WTC11 (cell line): ENCODE measurements around the gene SPTAN1. TPM values are rescaled to one million over a fixed set of nuclear protein-coding genes. Genes with fewer than 3 reads are reported as not detected.
A peak's percentile ranks its signal among the peaks of the same experiment; 100 is the strongest.

Experiments
- ATAC-seq: fragments of 200-7000 bp; cut with Tn5 transposase; 2 replicates; pipeline ENCODE4 v1.10.0; 2021; ENCODE audit warnings: mild to moderate bottlenecking, moderate library complexity
- CTCF ChIA-PET: fragments of 300-600 bp; sonication (Branson Sonifier 250); formaldehyde crosslinking; loops from one replicate; lab custom pipeline; 2021; ENCODE audit warnings: antibody characterized with exemption; lab: Charles Lee
- POLR2A ChIA-PET: fragments of 350-600 bp; sonication (Branson Sonifier 250); formaldehyde crosslinking; loops from one replicate; lab custom pipeline; 2021; ENCODE audit warnings: antibody characterized with exemption; lab: Charles Lee
- DNase-seq: peaks from one replicate; pipeline ENCODE4 v3.0.0; 2021; ENCODE audit warnings: low spot score
- H3K27ac Mint-ChIP-seq: 2 replicates; pipeline ENCODE4 v1.8.0; 2021; ENCODE audit warnings: mixed read lengths
- H3K27me3 Mint-ChIP-seq: 2 replicates; pipeline ENCODE4 v1.8.0; 2021; ENCODE audit warnings: low read depth, mild to moderate bottlenecking, moderate library complexity, mixed read lengths
- H3K36me3 Mint-ChIP-seq: 2 replicates; pipeline ENCODE4 v1.8.0; 2021; ENCODE audit warnings: mixed read lengths
- H3K4me1 Mint-ChIP-seq: 2 replicates; pipeline ENCODE4 v1.8.0; 2022; ENCODE audit warnings: mixed read lengths
- H3K4me3 Mint-ChIP-seq: 2 replicates; pipeline ENCODE4 v1.8.0; 2021; ENCODE audit warnings: mild to moderate bottlenecking, moderate library complexity, mixed read lengths
- H3K9me3 Mint-ChIP-seq: 2 replicates; pipeline ENCODE4 v1.8.0; 2021; ENCODE audit warnings: mixed read lengths
- FOXK1 ChIP-seq: sonication (generic); formaldehyde crosslinking; IDR thresholded peaks from 2 replicates; pipeline ENCODE4 v1.8.0; 2022; ENCODE audit warnings: mild to moderate bottlenecking, moderate library complexity, missing genetic modification reagents
- GRHL2 ChIP-seq: fragments of 250-450 bp; sonication (Bioruptor Pico); IDR thresholded peaks from 2 replicates; pipeline ENCODE4 v1.8.0; 2022; ENCODE audit warnings: mild to moderate bottlenecking, moderate library complexity; ENCODE audit not compliant: insufficient replicate concordance, severe bottlenecking
- KAT7 ChIP-seq: sonication (generic); formaldehyde crosslinking; IDR thresholded peaks from 2 replicates; pipeline ENCODE4 v1.8.1; 2023; ENCODE audit warnings: missing genetic modification reagents, mild to moderate bottlenecking, borderline replicate concordance
- NFATC4 ChIP-seq: fragments of 250-450 bp; sonication (Bioruptor Pico); IDR thresholded peaks from 2 replicates; pipeline ENCODE4 v1.9.0; 2021; ENCODE audit warnings: mild to moderate bottlenecking
- RELA ChIP-seq: sonication (generic); formaldehyde crosslinking; IDR thresholded peaks from 2 replicates; pipeline ENCODE4 v1.8.1; 2022; ENCODE audit warnings: missing genetic modification reagents, mild to moderate bottlenecking, borderline replicate concordance
- SMAD3 ChIP-seq: sonication (generic); formaldehyde crosslinking; IDR thresholded peaks from 2 replicates; pipeline ENCODE4 v1.8.0; 2022; ENCODE audit warnings: missing genetic modification reagents, mild to moderate bottlenecking, borderline replicate concordance
- ZNF219 ChIP-seq: sonication (generic); formaldehyde crosslinking; IDR thresholded peaks from 2 replicates; pipeline ENCODE4 v1.8.0; 2023; ENCODE audit warnings: missing genetic modification reagents, mild to moderate bottlenecking, borderline replicate concordance
- ZNF263 ChIP-seq: sonication (generic); formaldehyde crosslinking; IDR thresholded peaks from 2 replicates; pipeline ENCODE4 v1.8.1; 2022; ENCODE audit warnings: low read depth, mild to moderate bottlenecking, moderate library complexity, missing genetic modification reagents
- total RNA-seq: library from RNA; stranded (reverse); gene quantifications from 3 replicates; pipeline ENCODE4 v1.2.3, GENCODE V29; 2021
- TF ChIP-seq, protein P1 (sequence below): sonication (generic); formaldehyde crosslinking; IDR thresholded peaks from 2 replicates; pipeline ENCODE4 v1.8.1; 2023; ENCODE audit warnings: mild to moderate bottlenecking, missing genetic modification reagents, borderline replicate concordance
- TF ChIP-seq, protein P2 (sequence below): sonication (generic); formaldehyde crosslinking; IDR thresholded peaks from 2 replicates; pipeline ENCODE4 v1.8.1; 2023; ENCODE audit warnings: mild to moderate bottlenecking, moderate library complexity, missing genetic modification reagents
- TF ChIP-seq, protein P3 (sequence below): fragments of 250-450 bp; sonication (Bioruptor Pico); IDR thresholded peaks from 2 replicates; pipeline ENCODE4 v1.9.0; 2021; ENCODE audit warnings: mild to moderate bottlenecking, borderline replicate concordance
- TF ChIP-seq, protein P4 (sequence below): sonication (generic); formaldehyde crosslinking; IDR thresholded peaks from 2 replicates; pipeline ENCODE4 v1.8.1; 2023; ENCODE audit warnings: mild to moderate bottlenecking, missing genetic modification reagents, moderate library complexity
- TF ChIP-seq, protein P5 (sequence below): sonication (generic); formaldehyde crosslinking; IDR thresholded peaks from 2 replicates; pipeline ENCODE4 v1.8.0; 2022; ENCODE audit warnings: mild to moderate bottlenecking, missing genetic modification reagents
- TF ChIP-seq, protein P6 (sequence below): sonication (generic); formaldehyde crosslinking; IDR thresholded peaks from 2 replicates; pipeline ENCODE4 v1.8.0; 2023; ENCODE audit warnings: missing genetic modification reagents
- TF ChIP-seq, protein P7 (sequence below): sonication (generic); formaldehyde crosslinking; IDR thresholded peaks from 2 replicates; pipeline ENCODE4 v1.8.0; 2022; ENCODE audit warnings: mild to moderate bottlenecking, missing genetic modification reagents

The SPTAN1 gene
- total RNA-seq, 1 experiment from 2014 or later = 255 TPM

DNA sequence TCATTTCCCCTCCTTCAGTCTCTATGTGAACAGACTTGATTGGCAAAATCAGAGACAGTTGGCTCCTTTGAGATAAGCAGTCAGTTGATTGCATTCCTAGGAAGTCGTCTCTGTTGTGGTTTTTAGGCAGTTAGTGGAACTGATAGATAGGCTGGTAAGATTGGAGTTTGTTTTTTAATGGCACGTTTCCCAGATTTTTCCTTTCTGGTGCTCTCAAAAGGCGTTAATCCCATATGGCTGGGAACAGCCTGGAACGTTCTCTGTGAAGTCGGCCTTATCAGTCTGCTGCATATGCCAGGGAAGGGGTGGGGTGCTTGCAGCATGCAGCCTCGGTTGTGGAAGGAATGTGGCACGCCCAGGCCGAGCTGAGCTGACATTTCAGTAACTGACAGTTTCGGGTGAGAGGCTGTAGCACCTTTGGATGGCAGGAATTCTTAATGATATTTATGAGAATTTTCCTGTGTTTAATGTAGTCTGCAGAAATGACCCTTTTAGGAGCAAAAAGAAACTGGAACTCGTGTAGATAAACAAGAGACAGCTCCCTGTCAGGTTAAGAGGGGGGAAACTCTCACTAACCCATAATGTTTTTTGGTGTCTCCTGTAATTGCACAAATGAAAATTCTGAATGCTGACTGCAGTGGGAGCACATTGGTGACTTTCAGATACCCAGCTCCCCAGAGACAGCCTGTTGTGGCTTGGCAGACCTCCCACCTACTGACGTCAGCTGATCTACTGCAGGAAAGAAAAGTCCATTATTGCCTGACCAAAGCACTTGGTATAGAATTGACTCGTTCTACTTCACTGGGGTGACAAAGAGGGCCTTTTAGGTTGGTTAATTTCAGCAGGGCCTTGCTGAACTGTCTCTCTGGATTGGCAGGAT is 6.3 kb downstream of the SPTAN1 start:
- Mint-ChIP-seq H3K36me3 (peaks cover 6% of the 10 kb centered on the region; the same call in 1 of the 2 replicates), H3K27ac (peak overlapping the region; percentile 67), H3K4me1 (peaks cover 25% of the 10 kb centered on the region), H3K4me3 (no peak overlapping the region), H3K27me3 (no peaks in the 10 kb centered on the region), H3K9me3 (no peaks in the 10 kb centered on the region)
- ChIA-PET POLR2A (no interaction called here), CTCF (interaction anchor here (0.8 to 1.2 kb wide), 3 partner anchors 77 to 197 kb away, joined by 3 to 5 read pairs (median 3); no protein-coding TSS in a partner anchor)
- TF ChIP-seq KAT7 (CRISPR knock-in tag) (no peak), SMAD3 (CRISPR knock-in tag) (no peak), RELA (CRISPR knock-in tag) (no peak), NFATC4 (CRISPR knock-in tag) (no peak), FOXK1 (no peak), ZNF219 (CRISPR knock-in tag) (no peak)
- TF ChIP-seq, protein P1, sequence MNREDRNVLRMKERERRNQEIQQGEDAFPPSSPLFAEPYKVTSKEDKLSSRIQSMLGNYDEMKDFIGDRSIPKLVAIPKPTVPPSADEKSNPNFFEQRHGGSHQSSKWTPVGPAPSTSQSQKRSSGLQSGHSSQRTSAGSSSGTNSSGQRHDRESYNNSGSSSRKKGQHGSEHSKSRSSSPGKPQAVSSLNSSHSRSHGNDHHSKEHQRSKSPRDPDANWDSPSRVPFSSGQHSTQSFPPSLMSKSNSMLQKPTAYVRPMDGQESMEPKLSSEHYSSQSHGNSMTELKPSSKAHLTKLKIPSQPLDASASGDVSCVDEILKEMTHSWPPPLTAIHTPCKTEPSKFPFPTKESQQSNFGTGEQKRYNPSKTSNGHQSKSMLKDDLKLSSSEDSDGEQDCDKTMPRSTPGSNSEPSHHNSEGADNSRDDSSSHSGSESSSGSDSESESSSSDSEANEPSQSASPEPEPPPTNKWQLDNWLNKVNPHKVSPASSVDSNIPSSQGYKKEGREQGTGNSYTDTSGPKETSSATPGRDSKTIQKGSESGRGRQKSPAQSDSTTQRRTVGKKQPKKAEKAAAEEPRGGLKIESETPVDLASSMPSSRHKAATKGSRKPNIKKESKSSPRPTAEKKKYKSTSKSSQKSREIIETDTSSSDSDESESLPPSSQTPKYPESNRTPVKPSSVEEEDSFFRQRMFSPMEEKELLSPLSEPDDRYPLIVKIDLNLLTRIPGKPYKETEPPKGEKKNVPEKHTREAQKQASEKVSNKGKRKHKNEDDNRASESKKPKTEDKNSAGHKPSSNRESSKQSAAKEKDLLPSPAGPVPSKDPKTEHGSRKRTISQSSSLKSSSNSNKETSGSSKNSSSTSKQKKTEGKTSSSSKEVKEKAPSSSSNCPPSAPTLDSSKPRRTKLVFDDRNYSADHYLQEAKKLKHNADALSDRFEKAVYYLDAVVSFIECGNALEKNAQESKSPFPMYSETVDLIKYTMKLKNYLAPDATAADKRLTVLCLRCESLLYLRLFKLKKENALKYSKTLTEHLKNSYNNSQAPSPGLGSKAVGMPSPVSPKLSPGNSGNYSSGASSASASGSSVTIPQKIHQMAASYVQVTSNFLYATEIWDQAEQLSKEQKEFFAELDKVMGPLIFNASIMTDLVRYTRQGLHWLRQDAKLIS (CRISPR knock-in tag) = no peak
- TF ChIP-seq, protein P2, sequence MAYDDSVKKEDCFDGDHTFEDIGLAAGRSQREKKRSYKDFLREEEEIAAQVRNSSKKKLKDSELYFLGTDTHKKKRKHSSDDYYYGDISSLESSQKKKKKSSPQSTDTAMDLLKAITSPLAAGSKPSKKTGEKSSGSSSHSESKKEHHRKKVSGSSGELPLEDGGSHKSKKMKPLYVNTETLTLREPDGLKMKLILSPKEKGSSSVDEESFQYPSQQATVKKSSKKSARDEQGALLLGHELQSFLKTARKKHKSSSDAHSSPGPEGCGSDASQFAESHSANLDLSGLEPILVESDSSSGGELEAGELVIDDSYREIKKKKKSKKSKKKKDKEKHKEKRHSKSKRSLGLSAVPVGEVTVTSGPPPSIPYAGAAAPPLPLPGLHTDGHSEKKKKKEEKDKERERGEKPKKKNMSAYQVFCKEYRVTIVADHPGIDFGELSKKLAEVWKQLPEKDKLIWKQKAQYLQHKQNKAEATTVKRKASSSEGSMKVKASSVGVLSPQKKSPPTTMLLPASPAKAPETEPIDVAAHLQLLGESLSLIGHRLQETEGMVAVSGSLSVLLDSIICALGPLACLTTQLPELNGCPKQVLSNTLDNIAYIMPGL (CRISPR knock-in tag) = no peak
- TF ChIP-seq, protein P3, sequence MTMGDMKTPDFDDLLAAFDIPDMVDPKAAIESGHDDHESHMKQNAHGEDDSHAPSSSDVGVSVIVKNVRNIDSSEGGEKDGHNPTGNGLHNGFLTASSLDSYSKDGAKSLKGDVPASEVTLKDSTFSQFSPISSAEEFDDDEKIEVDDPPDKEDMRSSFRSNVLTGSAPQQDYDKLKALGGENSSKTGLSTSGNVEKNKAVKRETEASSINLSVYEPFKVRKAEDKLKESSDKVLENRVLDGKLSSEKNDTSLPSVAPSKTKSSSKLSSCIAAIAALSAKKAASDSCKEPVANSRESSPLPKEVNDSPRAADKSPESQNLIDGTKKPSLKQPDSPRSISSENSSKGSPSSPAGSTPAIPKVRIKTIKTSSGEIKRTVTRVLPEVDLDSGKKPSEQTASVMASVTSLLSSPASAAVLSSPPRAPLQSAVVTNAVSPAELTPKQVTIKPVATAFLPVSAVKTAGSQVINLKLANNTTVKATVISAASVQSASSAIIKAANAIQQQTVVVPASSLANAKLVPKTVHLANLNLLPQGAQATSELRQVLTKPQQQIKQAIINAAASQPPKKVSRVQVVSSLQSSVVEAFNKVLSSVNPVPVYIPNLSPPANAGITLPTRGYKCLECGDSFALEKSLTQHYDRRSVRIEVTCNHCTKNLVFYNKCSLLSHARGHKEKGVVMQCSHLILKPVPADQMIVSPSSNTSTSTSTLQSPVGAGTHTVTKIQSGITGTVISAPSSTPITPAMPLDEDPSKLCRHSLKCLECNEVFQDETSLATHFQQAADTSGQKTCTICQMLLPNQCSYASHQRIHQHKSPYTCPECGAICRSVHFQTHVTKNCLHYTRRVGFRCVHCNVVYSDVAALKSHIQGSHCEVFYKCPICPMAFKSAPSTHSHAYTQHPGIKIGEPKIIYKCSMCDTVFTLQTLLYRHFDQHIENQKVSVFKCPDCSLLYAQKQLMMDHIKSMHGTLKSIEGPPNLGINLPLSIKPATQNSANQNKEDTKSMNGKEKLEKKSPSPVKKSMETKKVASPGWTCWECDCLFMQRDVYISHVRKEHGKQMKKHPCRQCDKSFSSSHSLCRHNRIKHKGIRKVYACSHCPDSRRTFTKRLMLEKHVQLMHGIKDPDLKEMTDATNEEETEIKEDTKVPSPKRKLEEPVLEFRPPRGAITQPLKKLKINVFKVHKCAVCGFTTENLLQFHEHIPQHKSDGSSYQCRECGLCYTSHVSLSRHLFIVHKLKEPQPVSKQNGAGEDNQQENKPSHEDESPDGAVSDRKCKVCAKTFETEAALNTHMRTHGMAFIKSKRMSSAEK (CRISPR knock-in tag) = no peak
- TF ChIP-seq, protein P4, sequence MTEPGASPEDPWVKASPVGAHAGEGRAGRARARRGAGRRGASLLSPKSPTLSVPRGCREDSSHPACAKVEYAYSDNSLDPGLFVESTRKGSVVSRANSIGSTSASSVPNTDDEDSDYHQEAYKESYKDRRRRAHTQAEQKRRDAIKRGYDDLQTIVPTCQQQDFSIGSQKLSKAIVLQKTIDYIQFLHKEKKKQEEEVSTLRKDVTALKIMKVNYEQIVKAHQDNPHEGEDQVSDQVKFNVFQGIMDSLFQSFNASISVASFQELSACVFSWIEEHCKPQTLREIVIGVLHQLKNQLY (CRISPR knock-in tag) = no peak
- DNase-seq (no peak), ATAC-seq (peak; percentile 41; the same call in 1 of the 2 replicates)

DNA sequence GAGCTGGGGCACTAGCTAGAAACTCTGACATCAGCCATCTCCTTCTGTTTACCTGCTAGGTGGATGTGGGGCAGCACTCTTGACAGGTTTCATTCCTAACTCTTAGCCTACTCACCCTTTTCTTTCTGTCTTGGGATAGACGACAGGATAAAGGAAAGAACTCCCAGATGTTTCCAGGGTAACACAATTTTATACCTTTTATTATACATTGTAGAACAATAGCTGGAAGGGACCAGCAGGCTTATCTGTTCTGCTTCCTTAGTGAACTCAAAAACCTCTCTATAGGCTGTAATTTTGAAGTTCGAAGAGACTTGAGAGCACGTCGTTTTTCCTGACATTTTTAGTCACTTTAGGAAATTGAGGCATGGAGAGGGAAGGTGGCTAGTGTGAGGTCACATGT is 13.2 kb downstream of the SPTAN1 start:
- no peak overlapping the region for H3K27ac Mint-ChIP-seq
- CTCF ChIA-PET = no interaction called here
- POLR2A ChIA-PET = no interaction called here
- no peak overlapping the region for H3K4me3 Mint-ChIP-seq
- no peaks in the 10 kb centered on the region for H3K9me3 Mint-ChIP-seq
- no peak for DNase-seq
- H3K27me3 Mint-ChIP-seq = no peaks in the 10 kb centered on the region
- no peak for ATAC-seq
- H3K4me1 Mint-ChIP-seq = peaks cover 2% of the 10 kb centered on the region; the same call in 1 of the 2 replicates
- H3K36me3 Mint-ChIP-seq = peaks cover 40% of the 10 kb centered on the region
- TF ChIP-seq ZNF263 (no peak), ZNF219 (CRISPR knock-in tag) (no peak), GRHL2 (no peak)
- TF ChIP-seq, protein P5, sequence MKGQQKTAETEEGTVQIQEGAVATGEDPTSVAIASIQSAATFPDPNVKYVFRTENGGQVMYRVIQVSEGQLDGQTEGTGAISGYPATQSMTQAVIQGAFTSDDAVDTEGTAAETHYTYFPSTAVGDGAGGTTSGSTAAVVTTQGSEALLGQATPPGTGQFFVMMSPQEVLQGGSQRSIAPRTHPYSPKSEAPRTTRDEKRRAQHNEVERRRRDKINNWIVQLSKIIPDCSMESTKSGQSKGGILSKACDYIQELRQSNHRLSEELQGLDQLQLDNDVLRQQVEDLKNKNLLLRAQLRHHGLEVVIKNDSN (CRISPR knock-in tag) = no peak
- TF ChIP-seq, protein P6, sequence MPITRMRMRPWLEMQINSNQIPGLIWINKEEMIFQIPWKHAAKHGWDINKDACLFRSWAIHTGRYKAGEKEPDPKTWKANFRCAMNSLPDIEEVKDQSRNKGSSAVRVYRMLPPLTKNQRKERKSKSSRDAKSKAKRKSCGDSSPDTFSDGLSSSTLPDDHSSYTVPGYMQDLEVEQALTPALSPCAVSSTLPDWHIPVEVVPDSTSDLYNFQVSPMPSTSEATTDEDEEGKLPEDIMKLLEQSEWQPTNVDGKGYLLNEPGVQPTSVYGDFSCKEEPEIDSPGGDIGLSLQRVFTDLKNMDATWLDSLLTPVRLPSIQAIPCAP (CRISPR knock-in tag) = no peak
- TF ChIP-seq, protein P7, sequence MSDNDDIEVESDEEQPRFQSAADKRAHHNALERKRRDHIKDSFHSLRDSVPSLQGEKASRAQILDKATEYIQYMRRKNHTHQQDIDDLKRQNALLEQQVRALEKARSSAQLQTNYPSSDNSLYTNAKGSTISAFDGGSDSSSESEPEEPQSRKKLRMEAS (CRISPR knock-in tag) = no peak
